DMS 273 (cell line): ENCODE data around the gene TEPSIN.
A peak's percentile ranks its signal among the peaks of the same experiment; 100 is the strongest.

Experiments used
- DNase-seq: peaks from one replicate; lab custom pipeline; 2025; ENCODE audit not compliant: unreplicated experiment; lab: John Stamatoyannopoulos, UW

Gene TEPSIN

DNA sequence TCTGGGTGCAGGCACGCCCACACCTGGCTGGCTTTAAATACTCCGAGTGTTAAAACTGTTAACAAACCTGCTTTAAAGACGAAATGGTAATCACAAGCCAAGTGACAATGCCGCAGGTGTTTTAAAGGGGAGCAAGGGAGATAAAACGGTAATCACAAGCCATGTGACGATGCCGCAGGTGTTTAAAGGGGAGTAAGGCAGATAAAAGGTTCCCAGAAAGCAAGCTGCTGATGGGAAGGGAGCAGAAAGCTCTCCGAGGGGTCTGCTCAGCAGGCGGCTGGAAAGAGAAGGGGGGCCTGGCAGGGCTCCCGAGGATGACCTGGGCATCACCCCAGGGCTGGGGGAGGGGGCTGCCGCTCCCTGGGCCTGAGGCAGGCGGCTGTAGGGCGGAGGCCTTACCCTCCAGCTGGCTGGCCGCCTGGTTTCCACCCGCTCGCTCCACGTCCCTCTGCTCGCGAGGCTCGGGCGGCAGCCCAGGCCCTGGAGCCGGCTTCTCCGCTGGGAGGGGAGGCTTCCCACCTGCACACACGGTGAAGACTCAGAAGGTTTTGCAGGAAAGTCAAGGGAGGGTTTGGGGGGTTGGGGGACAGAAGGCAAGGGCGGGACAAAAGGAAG is 12.3 kb upstream of the TEPSIN start:
- peak; percentile 97 for DNase-seq

DNA sequence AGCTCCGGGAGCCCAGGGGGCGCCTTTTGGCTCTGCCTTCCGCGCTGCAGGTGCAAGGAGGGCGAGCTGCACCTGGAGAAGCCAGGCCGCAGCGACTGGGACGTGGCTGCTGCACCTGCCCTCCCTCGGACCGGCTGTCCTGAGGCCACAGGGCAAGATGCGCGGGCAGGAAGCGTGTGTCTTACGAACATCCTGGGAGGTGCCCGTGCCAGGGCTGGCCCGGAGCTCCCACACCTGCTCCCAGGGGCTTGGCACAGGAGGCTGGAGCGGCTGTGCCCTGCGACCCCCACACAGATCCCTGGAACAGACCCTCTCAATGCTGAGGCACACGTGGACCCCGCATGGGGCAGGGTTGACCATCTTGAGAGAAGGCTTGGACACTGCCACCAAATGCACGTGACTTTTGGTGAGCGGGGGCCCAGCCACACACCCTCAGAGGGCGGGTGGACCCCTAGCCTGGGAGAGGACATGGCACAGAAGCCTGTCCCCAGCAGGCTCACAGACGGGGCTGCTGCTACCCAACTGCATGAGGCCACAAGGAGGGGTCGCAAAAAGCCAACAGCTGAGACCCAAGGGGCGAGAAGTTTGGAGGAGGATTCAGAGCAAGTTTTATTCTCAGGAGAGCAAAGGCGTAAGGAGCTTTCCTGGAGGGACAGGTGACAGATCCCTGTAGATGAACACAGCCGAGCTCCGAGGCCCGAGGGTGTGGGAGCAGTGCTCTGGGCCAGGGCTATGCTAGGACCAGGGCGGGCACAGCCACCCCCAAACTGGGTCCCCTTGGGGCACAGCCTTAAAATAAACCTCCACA is 11.6 kb upstream of the TEPSIN start:
- DNase-seq, result no peak

DNA sequence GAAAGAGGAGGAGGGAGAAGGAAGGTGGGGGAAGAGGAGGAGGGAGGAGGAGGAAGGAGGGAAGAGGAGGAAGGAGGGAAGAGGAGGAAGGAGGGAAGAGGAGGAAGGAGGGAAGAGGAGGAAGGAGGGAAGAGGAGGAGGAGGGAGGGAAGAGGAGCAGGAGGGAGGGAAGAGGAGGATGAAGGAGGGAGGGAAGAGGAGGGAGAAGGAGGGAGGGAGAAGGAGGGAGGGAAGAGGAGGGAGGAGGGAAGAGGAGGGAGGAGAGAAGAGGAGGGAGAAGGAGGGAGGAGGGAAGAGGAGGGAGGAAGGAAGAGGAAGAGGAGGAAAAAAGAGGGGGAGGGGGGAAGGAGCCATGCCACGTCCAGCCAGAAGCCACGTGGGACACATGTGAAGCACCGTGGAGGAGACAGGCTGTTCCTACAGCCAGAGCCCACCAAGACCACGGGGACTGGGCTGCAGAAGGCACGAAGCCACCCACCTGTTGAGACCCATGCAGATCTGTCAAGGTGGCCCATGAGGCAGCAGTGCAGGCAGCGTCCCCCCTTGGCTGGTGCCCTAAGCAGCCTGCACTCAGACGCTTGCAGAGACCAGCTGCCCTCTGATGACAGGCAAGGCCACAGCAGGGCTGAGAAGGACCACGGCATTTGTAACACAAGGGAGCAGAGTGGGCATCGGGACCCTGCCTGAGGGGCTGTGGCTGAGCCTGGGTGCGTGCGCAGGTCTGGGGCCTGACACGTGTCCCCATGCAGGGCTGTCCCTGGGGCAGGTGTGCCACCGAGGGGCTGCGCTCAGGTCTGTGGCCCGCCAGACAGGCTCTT is 10.6 kb upstream of the TEPSIN start:
- no peak for DNase-seq

DNA sequence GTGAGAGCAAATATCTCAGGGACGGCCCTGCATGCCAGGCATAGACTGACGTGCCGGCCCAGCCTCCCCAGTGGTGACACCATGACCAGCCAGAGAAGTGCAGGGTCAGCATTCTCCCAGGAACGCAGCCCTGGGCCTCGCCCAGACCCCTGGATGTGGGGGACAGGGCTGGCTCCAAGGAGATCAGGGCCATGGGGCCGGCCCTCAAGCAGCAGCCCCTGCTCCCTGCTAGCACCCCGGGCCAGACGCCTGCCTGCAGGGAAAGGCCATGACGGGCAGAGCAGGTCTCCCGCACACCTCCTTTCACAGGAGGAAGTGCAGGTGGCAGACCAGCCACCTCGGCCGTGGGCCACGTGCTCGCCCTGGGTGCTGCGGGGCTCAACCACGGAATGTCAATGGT is 9.8 kb upstream of the TEPSIN start:
- no peak for DNase-seq

DNA sequence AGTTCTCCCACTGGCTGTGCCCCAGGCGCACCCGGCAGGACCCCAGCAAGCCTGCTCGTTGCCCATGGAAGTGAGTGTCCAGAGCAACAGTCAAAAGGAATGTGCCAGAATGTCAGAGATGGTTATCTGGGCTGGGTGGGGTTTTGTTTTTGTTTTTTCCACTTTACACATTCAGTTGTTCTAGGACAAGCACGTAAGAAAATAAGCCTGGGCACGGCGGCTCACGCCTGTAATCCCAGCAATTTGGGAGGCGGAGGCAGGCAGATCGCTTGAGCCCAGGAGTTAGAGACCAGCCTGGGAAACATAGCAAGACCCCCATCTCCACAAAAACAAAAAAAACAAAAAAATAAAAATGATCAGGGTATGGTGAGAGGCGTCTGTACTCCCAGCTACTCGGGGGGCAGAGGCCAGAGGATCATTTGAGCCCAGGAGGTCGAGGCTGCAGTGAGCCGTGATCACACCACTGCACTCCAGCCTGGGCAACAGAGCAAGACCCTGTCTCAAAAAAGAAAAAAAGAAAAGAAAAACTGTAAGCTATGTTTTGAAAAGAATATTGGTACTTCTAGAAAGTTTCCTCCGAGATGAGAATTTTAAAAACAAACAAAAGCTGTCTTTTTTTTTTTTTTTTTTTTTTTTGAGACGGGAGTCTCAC is 8.6 kb upstream of the TEPSIN start:
- DNase-seq, result no peak

DNA sequence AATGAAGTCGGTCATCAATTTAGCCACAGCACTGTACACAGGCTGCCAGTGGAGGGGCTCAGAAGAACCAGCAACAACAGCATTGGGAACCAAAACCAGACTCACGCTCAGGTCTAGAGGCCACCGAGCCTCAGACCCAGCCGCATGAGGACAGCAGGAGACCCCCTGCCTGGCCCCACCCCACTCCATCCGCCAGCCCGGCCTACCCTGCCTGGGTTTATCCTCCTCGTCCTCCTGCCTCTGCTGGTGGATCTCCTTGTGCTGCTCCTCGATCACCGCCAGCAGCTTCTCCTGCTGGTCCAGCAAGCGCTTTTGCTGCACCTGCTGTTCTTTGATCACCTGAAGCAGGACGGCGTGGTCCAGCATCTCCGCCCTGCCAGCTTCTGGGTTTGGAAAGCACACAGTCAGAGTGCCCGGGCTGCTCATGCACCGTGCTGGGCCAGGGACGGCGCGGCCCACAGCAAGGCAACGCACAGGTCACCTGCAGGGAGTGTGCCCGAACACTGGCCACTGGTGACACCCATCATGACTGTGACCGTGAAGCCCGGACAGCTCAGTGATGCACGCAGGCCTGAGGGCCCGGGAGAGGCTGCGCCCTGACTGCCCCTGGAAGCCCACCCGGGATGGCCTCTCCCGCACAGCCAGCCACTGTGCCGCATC is 8.0 kb upstream of the TEPSIN start:
- no peak for DNase-seq

GRCh38 chr17:81246343-81246670 is 7.5 kb upstream of the TEPSIN start:
- DNase-seq, result no peak

DNA sequence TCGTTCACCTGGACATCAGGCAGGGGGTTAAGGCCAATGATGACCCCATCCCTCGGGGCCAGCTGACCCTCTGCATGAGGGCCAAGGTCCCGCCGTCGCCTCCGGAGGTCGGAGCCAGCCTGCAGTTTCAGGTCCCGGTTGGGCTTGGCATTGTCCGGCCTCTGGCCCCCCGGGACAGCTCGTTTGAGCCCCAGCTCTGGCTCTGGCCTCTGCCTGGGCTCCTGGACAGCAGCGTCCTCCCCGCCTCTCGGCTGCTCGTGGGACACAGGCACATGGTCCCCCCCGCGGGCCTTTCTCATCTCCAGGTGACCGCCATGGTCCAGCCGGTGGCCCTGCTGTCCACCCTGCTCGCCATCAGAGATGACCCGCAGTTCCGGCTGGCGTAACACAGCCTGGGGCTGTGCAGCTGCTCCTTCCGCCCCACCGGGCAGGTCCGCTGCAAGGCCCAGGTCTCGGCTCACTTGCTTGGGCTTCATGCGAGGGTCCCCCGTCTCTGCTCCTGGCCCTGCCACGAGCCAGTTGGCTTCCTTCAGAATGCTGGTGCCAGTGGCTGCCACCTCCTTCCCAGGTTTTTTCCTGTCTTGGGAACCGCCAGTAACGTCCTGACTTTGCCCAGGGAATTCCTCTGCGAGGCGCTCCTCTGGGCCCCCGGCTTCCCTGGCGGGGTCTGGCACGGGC is 6.9 kb upstream of the TEPSIN start:
- DNase-seq, result peak; percentile 69

GRCh38 chr17:81245024-81245664 is 6.3 kb upstream of the TEPSIN start:
- DNase-seq, result peak; percentile 34

DNA sequence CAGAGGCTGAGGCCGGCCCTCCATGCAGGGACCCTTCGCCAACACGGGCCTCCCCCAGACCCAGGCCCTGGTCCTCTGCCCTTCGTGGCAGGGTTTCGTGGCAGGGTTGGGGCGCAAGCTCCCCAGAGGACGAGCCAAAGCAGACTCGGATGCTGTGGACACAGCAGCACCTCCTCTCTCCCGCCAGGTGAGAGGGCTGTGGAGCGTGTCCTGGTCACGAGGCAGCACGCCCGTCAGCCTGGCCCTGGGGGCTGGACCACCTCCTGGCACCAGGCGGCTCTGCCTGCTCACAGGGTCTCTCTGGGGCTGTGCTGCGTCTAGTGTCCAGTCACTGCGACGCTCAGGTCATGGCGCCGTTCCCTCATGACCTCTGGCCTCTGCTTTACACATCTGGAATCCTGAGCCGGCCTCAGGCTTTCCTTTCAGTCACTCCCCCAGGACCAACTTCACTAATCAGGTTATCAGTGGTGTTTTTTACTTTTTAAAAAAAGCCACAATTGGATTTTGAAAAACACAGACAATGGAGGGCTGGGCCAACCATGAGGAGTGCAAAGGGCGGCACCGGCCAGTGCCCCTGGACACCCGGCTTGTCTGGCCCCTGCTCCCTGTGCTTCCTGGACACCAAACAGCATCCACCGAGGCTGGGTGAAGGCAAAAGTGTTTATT is 5.6 kb upstream of the TEPSIN start:
- peak; percentile 39 for DNase-seq

GRCh38 chr17:81243333-81243664 is 4.4 kb upstream of the TEPSIN start:
- DNase-seq, result no peak

GRCh38 chr17:81242421-81243332 is 3.8 kb upstream of the TEPSIN start:
- DNase-seq, result no peak

DNA sequence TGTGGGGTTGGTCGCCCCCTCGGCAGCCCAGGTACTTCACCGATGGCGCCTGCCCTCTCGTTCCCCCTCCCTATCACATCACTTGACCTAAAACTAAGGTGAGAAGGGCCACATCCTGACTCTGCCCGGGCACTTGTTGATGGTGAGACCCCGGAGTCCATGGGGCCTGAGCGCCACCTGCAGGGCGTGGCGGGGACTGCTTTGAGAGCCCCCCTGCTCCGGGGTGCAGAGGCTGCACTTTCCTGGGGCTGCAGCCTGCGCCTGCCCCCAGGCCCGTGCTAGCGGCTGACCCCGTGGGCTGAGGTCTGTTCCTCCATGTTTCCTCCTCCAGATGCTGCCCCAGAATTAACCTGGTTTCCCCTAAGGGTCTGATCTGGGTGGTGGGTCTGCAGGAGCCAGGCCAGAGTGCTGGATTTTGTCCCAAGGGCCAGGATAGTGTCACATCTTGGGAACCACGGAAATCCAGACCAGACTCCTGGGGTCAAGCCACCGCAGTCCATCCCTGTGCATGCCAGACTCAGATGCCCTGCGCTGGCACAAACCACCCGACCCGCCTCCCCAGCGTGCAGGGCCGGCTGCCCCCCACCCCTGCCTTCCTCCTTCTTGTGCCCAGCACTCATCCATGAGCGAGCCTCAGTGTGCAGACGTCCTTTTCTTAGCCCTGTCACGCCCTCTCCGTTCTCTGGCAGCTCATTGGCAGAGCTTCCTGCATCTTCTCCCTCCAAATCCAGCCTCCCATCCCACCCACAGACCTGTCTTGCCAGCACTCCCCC is 3.0 kb upstream of the TEPSIN start:
- DNase-seq, result peak; percentile 84

DNA sequence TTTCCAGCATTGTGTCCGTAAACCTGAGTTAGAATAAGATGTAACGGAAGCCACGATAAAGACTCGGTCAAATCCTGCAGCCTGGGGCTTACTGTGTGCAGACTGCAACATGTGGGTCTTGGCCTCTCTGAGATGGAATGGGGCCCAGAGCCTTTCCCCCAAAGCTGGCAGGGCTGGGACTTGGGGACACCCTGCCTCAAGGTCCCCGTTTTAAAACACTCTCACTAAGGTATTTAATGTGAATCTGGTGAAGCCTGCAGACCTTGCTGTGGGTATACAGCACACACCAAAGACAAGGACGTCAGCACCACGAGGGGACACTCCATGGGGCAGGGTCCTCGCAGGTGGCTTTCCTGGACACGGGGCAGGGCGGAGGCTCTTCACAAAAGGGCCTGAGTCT is 2.3 kb upstream of the TEPSIN start:
- no peak for DNase-seq

GRCh38 chr17:81240761-81241160 is 1.9 kb upstream of the TEPSIN start:
- DNase-seq, result no peak

GRCh38 chr17:81239714-81240555 is 1.1 kb upstream of the TEPSIN start:
- peak; percentile 69 for DNase-seq

- DNase-seq, result no peak
These were observed 403 bp downstream of the TEPSIN start for GRCh38 chr17:81238490-81238814.
